Prostate gland (tissue), 2 donors: Measurements from ENCODE around the gene MRNIP. TPM values are rescaled to one million over a fixed set of nuclear protein-coding genes. Genes with fewer than 3 reads are reported as not detected.

Source experiments
- DNase-seq: peaks from one replicate; pipeline ENCODE4 v3.0.0-alpha.2; 2019; ENCODE audit warnings: low spot score
- H3K27ac ChIP-seq, 2 donors: fragments of 200-600 bp; sonication (generic); 2 replicates each; pipeline ENCODE4 v1.5.1; 2017 to 2019
- H3K27me3 ChIP-seq: fragments of 200-600 bp; sonication (generic); replicated peaks from 2 replicates; pipeline ENCODE4 v1.5.1; 2019; ENCODE audit not compliant: insufficient read depth
- H3K36me3 ChIP-seq, 2 donors: fragments of 200-600 bp; sonication (generic); 1 replicate in 1 of 2; 2 replicates in 1 of 2; pipeline versions ENCODE4 v1.5.1 to v1.8.1; 2017 to 2019
- H3K4me1 ChIP-seq: fragments of 200-600 bp; sonication (generic); replicated peaks from 2 replicates; pipeline ENCODE4 v1.5.1; 2019
- H3K4me3 ChIP-seq, 2 donors: fragments of 200-600 bp; sonication (generic); 2 replicates each; pipeline ENCODE4 v1.5.1; 2017 to 2019
- H3K9me3 ChIP-seq: fragments of 200-600 bp; sonication (generic); 2 replicates; pipeline ENCODE4 v1.5.1; 2017
- POLR2A ChIP-seq: fragments of 450-650 bp; IDR thresholded peaks from one replicate; pipeline ENCODE4 v1.6.1; 2016; ENCODE audit warnings: antibody characterized with exemption, mild to moderate bottlenecking
- POLR2AphosphoS5 ChIP-seq: sonication (generic); formaldehyde crosslinking; IDR thresholded peaks from one replicate; pipeline ENCODE4 v1.6.1; 2017; ENCODE audit warnings: antibody characterized with exemption
- WGBS: methylation state at CpG from one replicate; pipeline ENCODE4 v1.1.5; 2018; 5-methylcytosine and 5-hydroxymethylcytosine counted together
- intact Hi-C: fragments of 100-400 bp; cut with DNase I; formaldehyde crosslinking; loops from one replicate; pipeline ENCODE4 v1.14.2; 2022
- total RNA-seq, 2 donors: library from RNA; depleted of rRNA; stranded (reverse); fragments of >200 nt; gene quantifications; one replicate each; pipeline ENCODE4 v1.1.0, GENCODE V29; 2016
- TF ChIP-seq, protein P1 (sequence below), 4 experiments: fragments of 200-600 bp in 2 of 4; fragments of 450-650 bp in 2 of 4; sonication (generic) in 2 of 4; IDR thresholded peaks; 1 replicate in 3 of 4; 2 replicates in 1 of 4; pipeline ENCODE4 v1.5.1; 2016 to 2019; ENCODE audit warnings: antibody characterized with exemption in 4 of 4, mild to moderate bottlenecking in 2 of 4, moderate library complexity in 2 of 4

Gene MRNIP
- total RNA-seq, 2 donors from 2014 or later: 30.0 to 55.2 TPM

DNA sequence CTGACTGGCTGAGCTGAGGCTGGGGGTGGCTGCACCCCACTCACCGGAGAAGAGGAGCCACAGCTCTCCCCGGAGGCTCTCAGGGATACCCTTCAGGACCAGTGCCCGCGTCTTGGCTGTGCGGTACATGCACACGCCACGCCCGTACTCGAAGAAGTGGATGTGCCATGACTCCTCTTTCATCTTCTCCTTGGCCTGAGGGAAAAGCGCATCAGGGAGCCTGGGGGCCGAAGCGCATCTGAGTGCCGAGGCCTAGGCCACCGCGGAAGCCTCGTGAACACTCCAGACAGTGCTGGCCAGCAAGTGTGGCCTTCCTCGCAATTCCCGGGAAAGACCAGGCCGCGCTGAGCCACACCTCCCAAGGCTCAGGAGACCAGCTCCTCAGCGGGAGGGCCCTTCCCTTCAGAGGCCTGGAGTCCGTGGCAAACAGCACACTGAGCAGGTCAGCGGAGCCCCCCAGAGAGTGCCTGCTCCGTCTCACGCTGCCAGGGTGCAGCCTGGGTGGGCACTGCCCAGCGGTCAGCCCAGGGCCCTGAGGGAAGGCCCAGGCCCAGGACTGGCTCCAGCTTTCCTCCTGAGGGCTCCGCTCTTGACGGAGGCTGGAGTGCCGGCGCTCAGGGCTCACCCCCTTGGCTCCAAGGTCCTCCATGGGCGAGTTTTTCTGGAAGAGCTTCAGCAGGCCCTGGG is 20.5 kb upstream of the MRNIP start:
- Histone ChIP-seq H3K4me3 (no peak overlapping the region), H3K36me3 (peaks cover 8 to 14% of the 10 kb centered on the region in 2 donors), H3K4me1 (no peaks in the 10 kb centered on the region), H3K27me3 (no peaks in the 10 kb centered on the region), H3K27ac (no peak overlapping the region), H3K9me3 (no peaks in the 10 kb centered on the region)
- TF ChIP-seq, protein P1, sequence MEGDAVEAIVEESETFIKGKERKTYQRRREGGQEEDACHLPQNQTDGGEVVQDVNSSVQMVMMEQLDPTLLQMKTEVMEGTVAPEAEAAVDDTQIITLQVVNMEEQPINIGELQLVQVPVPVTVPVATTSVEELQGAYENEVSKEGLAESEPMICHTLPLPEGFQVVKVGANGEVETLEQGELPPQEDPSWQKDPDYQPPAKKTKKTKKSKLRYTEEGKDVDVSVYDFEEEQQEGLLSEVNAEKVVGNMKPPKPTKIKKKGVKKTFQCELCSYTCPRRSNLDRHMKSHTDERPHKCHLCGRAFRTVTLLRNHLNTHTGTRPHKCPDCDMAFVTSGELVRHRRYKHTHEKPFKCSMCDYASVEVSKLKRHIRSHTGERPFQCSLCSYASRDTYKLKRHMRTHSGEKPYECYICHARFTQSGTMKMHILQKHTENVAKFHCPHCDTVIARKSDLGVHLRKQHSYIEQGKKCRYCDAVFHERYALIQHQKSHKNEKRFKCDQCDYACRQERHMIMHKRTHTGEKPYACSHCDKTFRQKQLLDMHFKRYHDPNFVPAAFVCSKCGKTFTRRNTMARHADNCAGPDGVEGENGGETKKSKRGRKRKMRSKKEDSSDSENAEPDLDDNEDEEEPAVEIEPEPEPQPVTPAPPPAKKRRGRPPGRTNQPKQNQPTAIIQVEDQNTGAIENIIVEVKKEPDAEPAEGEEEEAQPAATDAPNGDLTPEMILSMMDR (IDR thresholded peaks at IDR 0.05): no peak
- TF ChIP-seq POLR2AphosphoS5 (no peak), POLR2A (no peak)
- intact Hi-C loops: no loop called here
- no peak for DNase-seq
- 91% methylated on average over 31 of the region's 31 CpGs for WGBS

DNA sequence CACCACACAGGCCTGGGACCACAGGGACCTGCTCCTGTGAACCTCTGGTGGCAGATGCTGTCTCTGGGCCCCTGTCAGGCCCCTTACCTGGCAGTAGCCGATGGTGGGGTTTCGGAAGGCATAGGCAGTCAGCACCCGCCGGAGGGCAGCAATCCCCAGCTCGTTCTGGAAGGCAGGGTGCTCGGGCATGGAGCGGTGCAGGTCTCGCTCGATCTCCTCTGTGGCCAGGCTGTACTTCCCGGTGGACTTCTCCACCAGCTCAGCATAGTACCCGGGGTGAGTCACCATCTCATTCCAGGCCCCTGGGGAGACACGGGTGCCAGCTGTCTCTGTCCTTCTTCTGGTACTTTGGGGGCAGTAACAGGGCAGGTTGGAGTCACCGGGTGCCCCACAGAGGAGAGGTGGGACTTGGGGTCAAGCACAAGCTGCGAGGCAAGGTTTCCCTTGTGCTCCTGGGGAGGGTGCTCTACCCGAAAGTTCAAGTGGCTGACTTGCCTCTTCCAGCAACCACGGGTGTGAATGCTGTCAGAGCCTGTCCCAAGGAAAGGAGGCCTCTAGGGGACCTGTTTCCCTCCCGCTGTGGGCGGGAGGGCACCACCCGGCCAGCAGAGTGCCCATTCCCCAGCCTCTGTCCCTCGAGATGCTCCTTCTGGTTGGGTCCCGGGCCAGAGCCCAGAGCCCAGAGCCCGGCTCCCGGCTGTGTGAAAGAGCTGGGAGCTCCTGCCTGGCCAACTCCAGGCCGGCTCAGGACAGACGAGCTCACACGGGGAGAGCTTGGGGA is 19.8 kb upstream of the MRNIP start:
- Histone ChIP-seq H3K36me3 (peaks cover 8 to 18% of the 10 kb centered on the region in 2 donors), H3K27ac (no peak overlapping the region), H3K4me3 (no peak overlapping the region), H3K9me3 (no peaks in the 10 kb centered on the region), H3K4me1 (no peaks in the 10 kb centered on the region), H3K27me3 (no peaks in the 10 kb centered on the region)
- intact Hi-C loops: no loop called here
- no peak for DNase-seq
- TF ChIP-seq POLR2AphosphoS5 (no peak), POLR2A (no peak)
- TF ChIP-seq, protein P1 (IDR thresholded peaks at IDR 0.05): no peak
- 90% methylated on average over 7 of the region's 26 CpGs for WGBS

DNA sequence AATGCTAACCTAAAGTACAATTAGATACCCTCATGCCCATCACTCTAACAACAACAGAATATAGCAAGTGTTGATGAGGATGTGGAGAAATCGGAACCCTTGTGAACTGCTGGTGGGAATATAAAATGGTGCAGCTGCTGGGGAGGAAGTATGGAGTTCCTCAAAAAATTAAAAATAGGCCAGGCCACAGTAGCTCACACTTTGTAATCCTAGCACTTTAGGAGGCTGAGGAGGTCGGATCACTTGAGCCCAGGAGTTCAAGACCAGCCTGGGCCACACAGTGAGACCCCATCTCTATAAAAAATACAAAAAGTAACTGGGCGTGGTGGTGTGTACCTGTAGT is 18.0 kb upstream of the MRNIP start:
- intact Hi-C loops: no loop called here

GRCh38 chr5:179875741-179876609 is 17.4 kb upstream of the MRNIP start:
- Histone ChIP-seq H3K4me1 (no peaks in the 10 kb centered on the region), H3K4me3 (no peak overlapping the region), H3K36me3 (peaks cover 12 to 18% of the 10 kb centered on the region in 2 donors), H3K27me3 (no peaks in the 10 kb centered on the region), H3K9me3 (no peaks in the 10 kb centered on the region), H3K27ac (no peak overlapping the region)
- WGBS: 76% methylated on average over 14 of the region's 16 CpGs
- intact Hi-C loops: no loop called here
- no peak for DNase-seq
- TF ChIP-seq, protein P1 (IDR thresholded peaks at IDR 0.05): no peak
- TF ChIP-seq POLR2A (no peak), POLR2AphosphoS5 (no peak)

More for the DNA sequence above, 18.0 kb upstream of the MRNIP start:
- Histone ChIP-seq H3K9me3 (no peaks in the 10 kb centered on the region), H3K27ac (no peak overlapping the region), H3K4me3 (no peak overlapping the region), H3K36me3 (peaks cover 12 to 18% of the 10 kb centered on the region in 2 donors), H3K27me3 (no peaks in the 10 kb centered on the region), H3K4me1 (no peaks in the 10 kb centered on the region)
- 86% methylated on average over 3 of the region's 3 CpGs for WGBS
- TF ChIP-seq POLR2A (no peak), POLR2AphosphoS5 (no peak)
- TF ChIP-seq, protein P1 (IDR thresholded peaks at IDR 0.05): no peak
- no peak for DNase-seq
